HG03108 (cell line): ENCODE data around the gene MMP28.

Experiments used
- ATAC-seq: cut with Tn5 transposase; IDR thresholded peaks from one replicate; pipeline ENCODE4 v1.9.1; 2021; ENCODE audit warnings: moderate library complexity; ENCODE audit not compliant: unreplicated experiment

The MMP28 gene

GRCh38 chr17:35727635-35728034 lies 67.8 kb downstream of the MMP28 start:
- no peak for ATAC-seq

- ATAC-seq, result no peak
Measured at GRCh38 chr17:35726953-35727460, 68.4 kb downstream of the MMP28 start.

GRCh38 chr17:35726127-35726952 lies 69.1 kb downstream of the MMP28 start:
- no peak for ATAC-seq

GRCh38 chr17:35725802-35726126 lies 69.7 kb downstream of the MMP28 start:
- ATAC-seq, result no peak

GRCh38 chr17:35725058-35725457 lies 70.4 kb downstream of the MMP28 start:
- ATAC-seq, result no peak

GRCh38 chr17:35723735-35724134 lies 71.7 kb downstream of the MMP28 start:
- ATAC-seq, result no peak

GRCh38 chr17:35717475-35717874 lies 78.0 kb downstream of the MMP28 start:
- ATAC-seq, result no peak

GRCh38 chr17:35716897-35717465 lies 78.5 kb downstream of the MMP28 start:
- ATAC-seq, result no peak

- ATAC-seq, result no peak
Measured at GRCh38 chr17:35716173-35716572, 79.3 kb downstream of the MMP28 start.
